HepG2 (cell line): ENCODE data around the gene NOSIP. TPM values are rescaled to one million over a fixed set of nuclear protein-coding genes. Genes with fewer than 3 reads are reported as not detected.

Source experiments
- ATF4 ChIP-seq, 2 experiments: fragments of 450-650 bp in 1 of 2; sonication (generic) in 1 of 2; formaldehyde crosslinking; IDR thresholded peaks; 2 replicates each; pipeline versions ENCODE4 v1.5.0 to v1.8.0; 2020 to 2022; ENCODE audit warnings: mild to moderate bottlenecking in 1 of 2, missing genetic modification reagents in 1 of 2
- CTCF ChIP-seq: sonication (generic); formaldehyde crosslinking; IDR thresholded peaks from 2 replicates; pipeline ENCODE4 v1.5.0; 2020; ENCODE audit warnings: mild to moderate bottlenecking, missing genetic modification reagents, moderate library complexity
- E2F5 ChIP-seq: sonication (generic); formaldehyde crosslinking; conservative IDR thresholded peaks from 2 replicates; pipeline ENCODE4 v1.4.0; 2020; ENCODE audit warnings: missing genetic modification reagents
- HCFC1 ChIP-seq: fragments of 150-350 bp; IDR thresholded peaks from 2 replicates; pipeline ENCODE4 v1.6.1; 2014; ENCODE audit warnings: low read depth, low read length
- MTA1 ChIP-seq: sonication (generic); formaldehyde crosslinking; IDR thresholded peaks from 2 replicates; pipeline ENCODE4 v1.4.0; 2020; ENCODE audit warnings: missing genetic modification reagents, mild to moderate bottlenecking, borderline replicate concordance
- NR2F6 ChIP-seq, 2 experiments: IDR thresholded peaks; 2 replicates each; pipeline ENCODE4 v1.6.1; 2016; ENCODE audit warnings: antibody characterized with exemption in 1 of 2, mild to moderate bottlenecking in 1 of 2
- RARA ChIP-seq: IDR thresholded peaks from 2 replicates; pipeline ENCODE4 v1.6.1; 2016; ENCODE audit warnings: missing genetic modification reagents, missing compliant biosample characterization
- SMC3 ChIP-seq: IDR thresholded peaks from 2 replicates; pipeline ENCODE4 v1.6.1; 2011; ENCODE audit warnings: low read length, improper control_type of control experiment
- TEF ChIP-seq: sonication (generic); formaldehyde crosslinking; IDR thresholded peaks from 2 replicates; pipeline ENCODE4 v1.5.0; 2020; ENCODE audit warnings: missing genetic modification reagents
- TOE1 ChIP-seq: sonication (generic); formaldehyde crosslinking; IDR thresholded peaks from 2 replicates; pipeline ENCODE4 v1.4.0; 2020; ENCODE audit warnings: mild to moderate bottlenecking, missing genetic modification reagents
- USF2 ChIP-seq, 2 experiments: sonication (generic) in 1 of 2; formaldehyde crosslinking in 1 of 2; IDR thresholded peaks; 2 replicates each; pipeline versions ENCODE4 v1.5.1 to v1.6.1; 2011 to 2020; ENCODE audit warnings: borderline replicate concordance in 1 of 2, low read depth in 1 of 2, low read length in 1 of 2, mild to moderate bottlenecking in 1 of 2, missing genetic modification reagents in 1 of 2, moderate library complexity in 1 of 2
- ZNF121 ChIP-seq: sonication (generic); formaldehyde crosslinking; IDR thresholded peaks from 2 replicates; pipeline ENCODE4 v1.5.0; 2020; ENCODE audit warnings: mild to moderate bottlenecking, missing genetic modification reagents
- ZNF275 ChIP-seq: sonication (generic); formaldehyde crosslinking; IDR thresholded peaks from 2 replicates; pipeline ENCODE4 v1.8.0; 2022; ENCODE audit warnings: missing genetic modification reagents, mild to moderate bottlenecking, inconsistent platforms, borderline replicate concordance
- ZNF34 ChIP-seq: sonication (generic); formaldehyde crosslinking; IDR thresholded peaks from 2 replicates; pipeline ENCODE4 v1.4.0; 2020; ENCODE audit warnings: mild to moderate bottlenecking, missing genetic modification reagents, borderline replicate concordance
- ZNF446 ChIP-seq: sonication (generic); formaldehyde crosslinking; IDR thresholded peaks from 2 replicates; pipeline ENCODE4 v1.5.0; 2020; ENCODE audit warnings: mild to moderate bottlenecking, missing genetic modification reagents
- ZNF543 ChIP-seq: sonication (generic); formaldehyde crosslinking; IDR thresholded peaks from 2 replicates; pipeline ENCODE4 v1.4.0; 2020; ENCODE audit warnings: mild to moderate bottlenecking, missing genetic modification reagents
- ZNF569 ChIP-seq: sonication (generic); formaldehyde crosslinking; IDR thresholded peaks from 2 replicates; pipeline ENCODE4 v1.5.0; 2020; ENCODE audit warnings: mild to moderate bottlenecking, missing genetic modification reagents, moderate library complexity, borderline replicate concordance
- ZNF644 ChIP-seq: IDR thresholded peaks from 2 replicates; pipeline ENCODE4 v1.6.1; 2016; ENCODE audit warnings: low read depth
- ZNF691 ChIP-seq: sonication (generic); formaldehyde crosslinking; IDR thresholded peaks from 2 replicates; pipeline ENCODE4 v1.4.0; 2020; ENCODE audit warnings: missing genetic modification reagents, low read depth, mild to moderate bottlenecking, borderline replicate concordance
- ZNF83 ChIP-seq: sonication (generic); formaldehyde crosslinking; IDR thresholded peaks from 2 replicates; pipeline ENCODE4 v1.4.0; 2020; ENCODE audit warnings: missing genetic modification reagents, mild to moderate bottlenecking, borderline replicate concordance
- ZNF883 ChIP-seq: sonication (generic); formaldehyde crosslinking; IDR thresholded peaks from 2 replicates; pipeline ENCODE4 v1.5.1; 2020; ENCODE audit warnings: mild to moderate bottlenecking, missing genetic modification reagents; ENCODE audit errors: not compliant biosample characterization
- polyA plus RNA-seq, 8 experiments: library from polyadenylated mRNA; depleted of rRNA in 3 of 8; stranded (reverse) in 7 of 8; unstranded in 1 of 8; fragments of >200 nt; fragmentation: Illumina TruSeq in 4 of 8; extraction: Trizol in 4 of 8; gene quantifications; 2 replicates each; pipeline versions ENCODE4 v1.2.1 to v1.2.3, GENCODE V29; 2011 to 2016; ENCODE audit warnings: low read depth in 4 of 8, missing spikeins in 1 of 8, mixed read lengths in 1 of 8; ENCODE audit not compliant: insufficient read depth in 1 of 8
- total RNA-seq, 5 experiments: library from RNA; depleted of rRNA; stranded (reverse); fragments of >200 nt; fragmentation: Illumina TruSeq; extraction: Trizol; gene quantifications; 2 replicates each; pipeline ENCODE4 v1.2.3, GENCODE V29; 2016; ENCODE audit warnings: low read depth in 1 of 5

Gene NOSIP
- total and polyA plus RNA-seq, 2 of the 13 experiments (the other 11 are each of a cell fraction or from before 2014, with no cell fraction given) = 54.3 to 78.0 TPM

GRCh38 chr19:49513746-49514118 is 66.6 kb downstream of the NOSIP start (continued):
- TF ChIP-seq CTCF = 0 out of 2 replicates have a peak, but pooled peaks have one; percentile 1
- no peak for TF ChIP-seq ZNF644 (CRISPR knock-in tag)
- no peak for TF ChIP-seq ZNF446 (CRISPR knock-in tag)
- TF ChIP-seq RARA (CRISPR knock-in tag) = no peak
- TF ChIP-seq E2F5 = no peak
- TF ChIP-seq TEF (CRISPR knock-in tag) = no peak
- 0 out of 2 replicates have a peak, but pooled peaks have one; percentile 21 for TF ChIP-seq ZNF543 (CRISPR knock-in tag)
- TF ChIP-seq HCFC1 = no peak
- TF ChIP-seq ZNF883 (CRISPR knock-in tag) = no peak
- TF ChIP-seq ZNF121 (CRISPR knock-in tag) = peak; percentile 93
- TF ChIP-seq USF2 (IDR thresholded peaks at IDR 0.05; ENCODE audit: low read depth, low read length) = no peak
- no peak for TF ChIP-seq USF2 (CRISPR knock-in tag; IDR thresholded peaks at IDR 0.05; ENCODE audit: borderline replicate concordance)
- no peak for TF ChIP-seq ZNF83 (CRISPR knock-in tag)
- no peak for TF ChIP-seq SMC3
- TF ChIP-seq MTA1 (CRISPR knock-in tag) = no peak
- no peak for TF ChIP-seq ZNF569 (CRISPR knock-in tag)
- 0 out of 2 replicates have a peak, but pooled peaks have one; percentile 81 for TF ChIP-seq ZNF34 (CRISPR knock-in tag)
- TF ChIP-seq NR2F6 (IDR thresholded peaks at IDR 0.05) = no peak
- TF ChIP-seq NR2F6 (CRISPR knock-in tag; IDR thresholded peaks at IDR 0.05) = no peak
- TF ChIP-seq ATF4 (CRISPR knock-in tag; IDR thresholded peaks at IDR 0.05) = no peak
- TF ChIP-seq TOE1 (CRISPR knock-in tag) = no peak
- TF ChIP-seq ZNF691 (CRISPR knock-in tag) = no peak
- no peak for TF ChIP-seq ZNF275 (CRISPR knock-in tag)
